Measurements from ENCODE around the gene SMG6. TPM values are rescaled to one million over a fixed set of nuclear protein-coding genes. Genes with fewer than 3 reads are reported as not detected.

The SMG6 gene
- polyA plus RNA-seq, 2 donors = 14.0 to 16.7 TPM

DNA sequence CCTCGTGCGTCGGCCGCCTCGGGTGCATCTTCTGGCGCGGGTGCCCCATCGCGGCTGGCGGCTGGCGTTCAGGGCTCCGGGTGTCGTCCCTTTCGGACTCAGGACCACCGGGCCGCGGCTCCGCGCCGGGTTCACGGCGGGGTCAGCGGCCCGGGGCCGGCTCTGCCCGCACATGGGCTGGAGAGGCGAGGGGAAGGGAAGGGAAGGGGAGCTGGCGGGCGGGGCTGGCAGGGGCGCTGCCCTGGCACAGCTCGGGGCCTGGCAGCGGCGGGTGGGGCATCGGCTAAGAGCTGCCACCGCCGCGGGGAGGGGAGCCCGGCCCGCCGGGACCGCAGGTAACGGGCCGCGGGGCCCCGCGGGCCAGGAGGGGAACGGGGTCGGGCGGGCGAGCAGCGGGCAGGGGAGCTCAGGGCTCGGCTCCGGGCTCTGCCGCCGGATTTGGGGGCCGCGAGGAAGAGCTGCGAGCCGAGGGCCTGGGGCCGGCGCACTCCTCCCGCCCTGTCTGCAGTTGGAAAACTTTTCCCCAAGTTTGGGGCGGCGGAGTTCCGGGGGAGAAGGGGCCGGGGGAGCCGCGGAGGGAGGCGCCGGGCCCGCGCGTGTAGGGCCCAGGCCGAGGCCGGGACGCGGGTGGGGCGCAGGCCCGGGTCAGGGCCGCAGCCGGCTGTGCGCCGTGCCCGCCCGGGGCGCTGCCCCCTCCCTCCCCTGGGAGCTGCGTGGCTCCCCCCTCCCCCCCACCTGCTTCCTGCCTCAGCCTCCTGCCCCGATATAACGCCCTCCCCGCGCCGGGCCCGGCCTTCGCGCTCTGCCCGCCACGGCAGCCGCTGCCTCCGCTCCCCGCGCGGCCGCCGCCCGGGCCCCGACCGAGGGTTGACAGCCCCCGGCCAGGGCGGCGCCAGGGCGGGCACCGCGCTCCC lies 248.0 kb downstream of the SMG6 start:
- Histone ChIP-seq H3K9me3 (ENCODE audit: control insufficient read depth in 2 of 2, insufficient read depth in 1 of 2, low read depth in 1 of 2, low read length in 1 of 2) (no peaks in the 10 kb centered on the region), H3K4me1 (ENCODE audit: control insufficient read depth in 2 of 2, insufficient read depth in 2 of 2, low read length in 1 of 2) (peaks cover 6 to 27% of the 10 kb centered on the region in 2 donors), H3K4me3 (ENCODE audit: low read depth in 1 of 2, low read length in 2 of 2) (peak overlapping the region; percentile 50 to 53), H3K27ac (ENCODE audit: low read depth in 2 of 2, low read length in 1 of 2) (peak overlapping the region; percentile 57 to 86), H3K36me3 (ENCODE audit: control insufficient read depth in 2 of 2, insufficient read depth in 2 of 2, low read length in 1 of 2) (peaks cover 1 to 3% of the 10 kb centered on the region in 2 donors), H3K27me3 (ENCODE audit: control insufficient read depth in 1 of 2, insufficient read depth in 2 of 2, low read length in 2 of 2) (no peaks in the 10 kb centered on the region)
- WGBS, 2 donors = 4% methylated on average over 89 to 112 of the region's 113 CpGs

DNA sequence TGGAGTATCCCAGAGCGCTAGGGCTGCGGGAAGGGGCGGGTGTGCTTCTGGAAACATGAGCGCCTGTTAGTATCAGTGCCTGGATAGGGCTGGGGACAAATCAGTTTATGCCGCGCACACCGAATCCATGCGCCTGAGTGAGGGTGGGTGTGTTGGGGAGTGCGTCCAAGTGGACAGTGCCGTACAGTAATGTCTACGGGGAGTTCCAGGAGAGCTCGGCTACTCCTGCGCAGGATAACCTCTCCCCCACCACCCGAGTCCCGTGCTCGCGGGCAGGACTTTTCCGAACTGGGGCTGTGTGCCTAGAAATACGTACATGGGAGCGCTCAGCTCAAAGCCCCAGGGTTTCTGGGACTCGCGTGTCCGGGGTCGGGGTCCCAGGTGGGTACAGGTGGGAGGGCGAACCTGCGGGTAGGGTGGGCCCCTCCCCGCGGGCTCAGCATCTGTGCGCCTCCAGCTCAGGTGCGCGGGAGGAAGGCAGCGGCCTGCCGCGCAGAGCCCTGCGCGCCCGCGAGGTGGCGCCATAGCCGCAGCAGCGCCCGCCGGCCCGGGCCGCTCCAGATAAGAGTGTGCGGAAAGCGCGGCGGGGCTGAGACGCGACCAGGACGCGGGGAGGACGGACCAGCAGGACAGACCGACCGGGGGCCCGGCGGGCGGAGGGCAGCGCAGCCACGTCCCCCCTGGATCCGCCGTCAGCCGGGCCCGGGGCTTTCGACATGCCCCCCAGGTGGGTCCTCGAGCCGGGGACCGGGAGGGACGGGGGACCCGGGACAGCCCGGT lies 248.9 kb downstream of the SMG6 start, which contains the start of gene HIC1:
Gene HIC1 (plus strand): TSS at position 592 of the 780 bp plus-strand sequence. CDS start 1,588 bp downstream, outside the sequence.
- Histone ChIP-seq H3K27ac (ENCODE audit: low read depth in 2 of 2, low read length in 1 of 2) (peak within 1 kb of the TSS; percentile 70 to 86), H3K27me3 (ENCODE audit: control insufficient read depth in 1 of 2, insufficient read depth in 2 of 2, low read length in 2 of 2) (peaks cover 0 to 2% of the 10 kb centered on the region in 2 donors), H3K4me1 (ENCODE audit: control insufficient read depth in 2 of 2, insufficient read depth in 2 of 2, low read length in 1 of 2) (peaks cover 6 to 27% of the 10 kb centered on the region in 2 donors), H3K4me3 (ENCODE audit: low read depth in 1 of 2, low read length in 2 of 2) (peak within 1 kb of the TSS; percentile 50 to 53), H3K9me3 (ENCODE audit: control insufficient read depth in 2 of 2, insufficient read depth in 1 of 2, low read depth in 1 of 2, low read length in 1 of 2) (peaks cover 0 to under 1% of the 10 kb centered on the region in 2 donors), H3K36me3 (ENCODE audit: control insufficient read depth in 2 of 2, insufficient read depth in 2 of 2, low read length in 1 of 2) (peaks cover 0 to 3% of the 10 kb centered on the region in 2 donors)
- 1% methylated on average over 69 to 72 of the region's 72 CpGs for WGBS, 2 donors

- peak overlapping the region; percentile 53 to 70 for H3K27ac ChIP-seq (ENCODE audit: low read depth in 2 of 2, low read length in 1 of 2)
- peaks cover 0 to 2% of the 10 kb centered on the region in 2 donors for H3K9me3 ChIP-seq (ENCODE audit: control insufficient read depth in 2 of 2, insufficient read depth in 1 of 2, low read depth in 1 of 2, low read length in 1 of 2)
- H3K27me3 ChIP-seq (ENCODE audit: control insufficient read depth in 1 of 2, insufficient read depth in 2 of 2, low read length in 2 of 2) = peaks cover 0 to 2% of the 10 kb centered on the region in 2 donors
- H3K4me1 ChIP-seq (ENCODE audit: control insufficient read depth in 2 of 2, insufficient read depth in 2 of 2, low read length in 1 of 2) = peaks cover 6 to 30% of the 10 kb centered on the region in 2 donors
- H3K36me3 ChIP-seq (ENCODE audit: control insufficient read depth in 2 of 2, insufficient read depth in 2 of 2, low read length in 1 of 2) = peaks cover 0 to 3% of the 10 kb centered on the region in 2 donors
- WGBS, 2 donors = 3 to 5% methylated on average over 16 of the region's 16 CpGs
- H3K4me3 ChIP-seq (ENCODE audit: low read depth in 1 of 2, low read length in 2 of 2) = peak overlapping the region in 1 of 2 donors; percentile 34
These were observed 249.4 kb downstream of the SMG6 start for GRCh38 chr17:2054262-2054511.

GRCh38 chr17:2053380-2054261 lies 250.0 kb downstream of the SMG6 start:
- peaks cover 6 to 32% of the 10 kb centered on the region in 2 donors for H3K4me1 ChIP-seq (ENCODE audit: control insufficient read depth in 2 of 2, insufficient read depth in 2 of 2, low read length in 1 of 2)
- H3K4me3 ChIP-seq (ENCODE audit: low read depth in 1 of 2, low read length in 2 of 2) = peak overlapping the region; percentile 34 to 40
- H3K27ac ChIP-seq (ENCODE audit: low read depth in 2 of 2, low read length in 1 of 2) = peak overlapping the region; percentile 53 to 70
- peaks cover 0 to 2% of the 10 kb centered on the region in 2 donors for H3K9me3 ChIP-seq (ENCODE audit: control insufficient read depth in 2 of 2, insufficient read depth in 1 of 2, low read depth in 1 of 2, low read length in 1 of 2)
- 5% methylated on average over 68 to 84 of the region's 84 CpGs for WGBS, 2 donors
- peaks cover 0 to 3% of the 10 kb centered on the region in 2 donors for H3K36me3 ChIP-seq (ENCODE audit: control insufficient read depth in 2 of 2, insufficient read depth in 2 of 2, low read length in 1 of 2)
- peaks cover 0 to 2% of the 10 kb centered on the region in 2 donors for H3K27me3 ChIP-seq (ENCODE audit: control insufficient read depth in 1 of 2, insufficient read depth in 2 of 2, low read length in 2 of 2)

DNA sequence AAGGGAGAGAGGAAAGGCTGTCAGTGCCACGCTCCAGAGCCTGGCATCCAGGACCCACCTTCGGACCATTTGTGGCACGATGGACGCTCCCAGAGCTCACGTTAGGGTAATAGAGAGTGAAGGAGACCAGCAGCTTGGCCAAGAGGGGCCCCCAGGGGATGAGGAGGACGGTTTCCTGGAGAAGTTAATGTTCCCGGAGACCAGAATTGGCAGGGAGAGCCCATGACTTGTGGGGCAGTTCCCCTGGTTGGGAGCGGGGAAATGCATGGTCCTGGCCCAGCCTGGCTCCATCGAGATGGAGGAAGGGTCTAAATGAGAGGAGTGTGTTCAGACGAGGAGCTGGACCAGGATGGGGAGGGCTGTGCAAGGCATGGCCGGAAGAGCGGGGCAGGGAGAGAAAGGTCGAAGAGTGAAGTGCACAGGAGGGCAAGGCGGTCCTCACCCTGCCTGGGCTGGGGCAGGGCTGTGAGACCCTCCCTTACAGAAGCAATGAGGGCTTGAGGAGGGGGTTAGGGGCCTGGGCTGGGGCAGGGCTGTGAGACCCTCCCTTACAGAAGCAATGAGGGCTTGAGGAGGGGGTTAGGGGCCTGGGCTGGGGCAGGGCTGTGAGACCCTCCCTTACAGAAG lies 251.5 kb downstream of the SMG6 start:
- Histone ChIP-seq H3K27me3 (ENCODE audit: control insufficient read depth in 1 of 2, insufficient read depth in 2 of 2, low read length in 2 of 2) (peaks cover 0 to 2% of the 10 kb centered on the region in 2 donors), H3K9me3 (ENCODE audit: control insufficient read depth in 2 of 2, insufficient read depth in 1 of 2, low read depth in 1 of 2, low read length in 1 of 2) (peaks cover 0 to 2% of the 10 kb centered on the region in 2 donors), H3K4me1 (ENCODE audit: control insufficient read depth in 2 of 2, insufficient read depth in 2 of 2, low read length in 1 of 2) (peaks cover 3 to 20% of the 10 kb centered on the region in 2 donors), H3K4me3 (ENCODE audit: low read depth in 1 of 2, low read length in 2 of 2) (no peak overlapping the region), H3K36me3 (ENCODE audit: control insufficient read depth in 2 of 2, insufficient read depth in 2 of 2, low read length in 1 of 2) (no peaks in the 10 kb centered on the region), H3K27ac (ENCODE audit: low read depth in 2 of 2, low read length in 1 of 2) (no peak overlapping the region)
- 52 to 56% methylated on average over 14 of the region's 14 CpGs for WGBS, 2 donors

DNA sequence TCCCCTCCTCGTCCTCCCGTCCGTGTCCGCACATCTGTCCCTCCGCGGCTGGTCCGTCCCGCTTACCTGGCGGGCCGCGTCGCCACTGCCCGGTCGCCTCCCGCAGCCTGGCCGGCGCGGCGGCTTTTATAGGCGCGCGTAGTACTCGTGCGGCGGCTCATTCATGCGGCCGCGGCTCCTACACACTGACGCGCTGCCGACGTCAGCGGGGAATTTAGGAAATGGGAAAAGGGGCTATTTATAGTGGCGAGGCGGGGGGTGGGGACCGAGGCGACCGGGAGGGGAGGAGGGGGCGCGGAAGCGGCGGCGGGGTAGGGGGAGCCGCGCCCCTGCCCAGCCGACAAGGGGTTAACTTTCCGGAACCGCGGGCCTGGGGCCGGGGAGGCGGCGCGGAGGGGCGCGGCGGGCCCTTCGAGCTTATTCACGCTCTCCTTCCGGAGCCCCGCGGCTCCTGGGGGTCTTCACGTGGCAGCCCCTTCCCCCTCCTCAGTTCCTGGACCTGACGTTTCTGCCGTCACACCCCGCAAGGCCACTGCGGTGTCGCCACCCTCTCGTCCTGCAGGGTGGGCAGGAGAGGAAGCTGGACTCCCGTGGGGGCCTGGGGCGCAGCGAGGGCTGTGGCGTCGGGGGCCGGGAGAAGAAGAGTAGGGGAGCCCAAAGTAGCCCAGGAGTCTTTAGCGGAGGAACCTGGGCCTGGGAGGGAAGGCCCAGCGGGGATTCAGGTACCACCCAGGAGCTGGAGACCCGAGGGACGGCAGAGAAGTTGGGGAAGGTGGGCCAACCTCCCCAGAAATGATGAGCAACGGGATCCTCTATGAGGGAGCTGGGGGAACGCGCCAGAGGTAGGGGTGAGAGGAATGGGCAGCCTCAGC lies 252.3 kb downstream of the SMG6 start:
- H3K9me3 ChIP-seq (ENCODE audit: control insufficient read depth in 2 of 2, insufficient read depth in 1 of 2, low read depth in 1 of 2, low read length in 1 of 2) = peaks cover 0 to 2% of the 10 kb centered on the region in 2 donors
- no peaks in the 10 kb centered on the region for H3K36me3 ChIP-seq (ENCODE audit: control insufficient read depth in 2 of 2, insufficient read depth in 2 of 2, low read length in 1 of 2)
- 10% methylated on average over 59 to 81 of the region's 81 CpGs for WGBS, 2 donors
- no peak overlapping the region for H3K27ac ChIP-seq (ENCODE audit: low read depth in 2 of 2, low read length in 1 of 2)
- peaks cover 3 to 17% of the 10 kb centered on the region in 2 donors for H3K4me1 ChIP-seq (ENCODE audit: control insufficient read depth in 2 of 2, insufficient read depth in 2 of 2, low read length in 1 of 2)
- peak overlapping the region in 1 of 2 donors; percentile 69 for H3K4me3 ChIP-seq (ENCODE audit: low read depth in 1 of 2, low read length in 2 of 2)
- H3K27me3 ChIP-seq (ENCODE audit: control insufficient read depth in 1 of 2, insufficient read depth in 2 of 2, low read length in 2 of 2) = peaks cover 0 to 2% of the 10 kb centered on the region in 2 donors

DNA sequence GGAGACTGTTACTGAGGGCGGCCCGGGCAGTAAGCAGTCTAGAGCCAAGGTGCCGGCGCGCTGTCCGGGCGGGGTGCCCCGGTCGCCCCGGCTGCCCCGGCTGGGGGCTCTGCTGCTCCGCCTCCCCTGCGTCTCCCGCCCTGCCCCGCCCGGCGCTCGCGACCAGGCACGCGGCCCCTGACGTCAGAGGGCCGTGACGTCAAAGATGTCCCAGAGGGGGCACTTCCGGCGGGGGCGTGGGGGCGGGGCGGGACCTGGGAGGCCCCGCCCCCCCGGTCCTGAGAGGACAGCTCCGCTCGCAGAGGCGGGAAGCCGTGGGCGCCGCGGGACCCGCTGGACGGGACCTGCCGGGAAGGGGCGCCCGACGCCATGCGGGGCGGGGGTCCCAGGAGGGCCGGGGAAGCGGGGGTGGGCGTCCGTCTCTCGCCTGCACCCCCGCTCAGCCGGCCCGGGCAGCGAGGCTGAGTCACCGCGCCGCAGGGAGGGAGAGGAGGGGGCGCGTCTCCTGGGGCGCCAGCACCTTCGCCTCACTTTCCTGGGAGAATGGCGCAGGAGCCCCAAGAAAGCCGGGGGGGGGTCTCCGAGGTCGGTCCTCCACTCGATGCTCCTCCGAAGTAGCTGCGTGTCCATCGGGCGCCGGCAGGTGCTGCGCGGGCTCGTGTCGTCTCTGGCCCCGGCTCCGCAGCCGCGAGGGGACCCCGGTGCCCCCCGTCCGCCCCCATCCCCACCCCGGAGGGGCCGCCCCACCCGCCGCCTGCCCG lies 253.1 kb downstream of the SMG6 start:
- peak overlapping the region; percentile 58 to 69 for H3K4me3 ChIP-seq (ENCODE audit: low read depth in 1 of 2, low read length in 2 of 2)
- peaks cover 0 to 2% of the 10 kb centered on the region in 2 donors for H3K9me3 ChIP-seq (ENCODE audit: control insufficient read depth in 2 of 2, insufficient read depth in 1 of 2, low read depth in 1 of 2, low read length in 1 of 2)
- peak overlapping the region in 1 of 2 donors; percentile 22 for H3K27ac ChIP-seq (ENCODE audit: low read depth in 2 of 2, low read length in 1 of 2)
- no peaks in the 10 kb centered on the region for H3K36me3 ChIP-seq (ENCODE audit: control insufficient read depth in 2 of 2, insufficient read depth in 2 of 2, low read length in 1 of 2)
- WGBS, 2 donors = 0 to 2% methylated on average over 56 to 88 of the region's 88 CpGs
- peaks cover 0 to 2% of the 10 kb centered on the region in 2 donors for H3K27me3 ChIP-seq (ENCODE audit: control insufficient read depth in 1 of 2, insufficient read depth in 2 of 2, low read length in 2 of 2)
- peaks cover 3 to 17% of the 10 kb centered on the region in 2 donors for H3K4me1 ChIP-seq (ENCODE audit: control insufficient read depth in 2 of 2, insufficient read depth in 2 of 2, low read length in 1 of 2)
